K562 (cell line): ENCODE data around the gene CD24.
"Not testable (repeated sequence)": the region's sequence is repeated elsewhere in the genome, so short reads cannot be mapped to it uniquely, and the experiment has no call there.

ENCODE experiments used
- TF ChIP-seq, protein P1 (sequence below): sonication (generic); formaldehyde crosslinking; IDR thresholded peaks from 2 replicates; pipeline ENCODE4 v1.8.0; 2022; ENCODE audit warnings: mild to moderate bottlenecking, missing genetic modification reagents
- TF ChIP-seq, protein P2 (sequence below), 3 experiments: fragments of 200-800 bp in 1 of 3; fragments of 250-450 bp in 1 of 3; fragments of 450-650 bp in 1 of 3; sonication (Bioruptor Pico) in 1 of 3; sonication (Bioruptor generic) in 1 of 3; formaldehyde crosslinking in 1 of 3; IDR thresholded peaks; 2 replicates each; pipeline versions ENCODE4 v1.6.1 to v1.8.0; 2016 to 2022; ENCODE audit warnings: mild to moderate bottlenecking in 2 of 3, missing genetic modification characterization in 2 of 3, missing compliant biosample characterization in 1 of 3, moderate library complexity in 1 of 3

DNA sequence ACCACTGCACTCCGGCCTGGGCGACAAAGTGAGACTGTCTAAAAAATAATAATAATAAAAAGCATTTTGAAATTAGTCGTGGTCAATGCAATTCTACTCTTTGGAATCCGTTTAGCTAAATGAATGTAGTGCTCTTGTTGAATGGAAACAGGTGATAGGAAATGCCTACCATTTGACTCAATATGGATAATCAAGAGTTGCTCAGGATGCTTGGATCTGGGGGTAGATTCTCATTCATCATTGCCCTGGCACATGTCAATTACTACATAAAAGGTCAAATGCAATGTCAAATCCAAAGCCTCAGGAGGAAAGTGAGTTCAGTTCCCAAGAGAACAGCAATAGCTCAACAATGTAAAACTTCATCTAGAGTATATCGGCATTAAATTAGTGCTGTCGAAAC is 3.8 kb downstream of the CD24 start:
- TF ChIP-seq, protein P1, sequence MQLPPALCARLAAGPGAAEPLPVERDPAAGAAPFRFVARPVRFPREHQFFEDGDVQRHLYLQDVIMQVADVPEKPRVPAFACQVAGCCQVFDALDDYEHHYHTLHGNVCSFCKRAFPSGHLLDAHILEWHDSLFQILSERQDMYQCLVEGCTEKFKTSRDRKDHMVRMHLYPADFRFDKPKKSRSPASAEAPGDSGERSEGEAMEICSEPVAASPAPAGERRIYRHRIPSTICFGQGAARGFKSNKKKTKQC (CRISPR knock-in tag), result not testable (repeated sequence)
- TF ChIP-seq, protein P2, sequence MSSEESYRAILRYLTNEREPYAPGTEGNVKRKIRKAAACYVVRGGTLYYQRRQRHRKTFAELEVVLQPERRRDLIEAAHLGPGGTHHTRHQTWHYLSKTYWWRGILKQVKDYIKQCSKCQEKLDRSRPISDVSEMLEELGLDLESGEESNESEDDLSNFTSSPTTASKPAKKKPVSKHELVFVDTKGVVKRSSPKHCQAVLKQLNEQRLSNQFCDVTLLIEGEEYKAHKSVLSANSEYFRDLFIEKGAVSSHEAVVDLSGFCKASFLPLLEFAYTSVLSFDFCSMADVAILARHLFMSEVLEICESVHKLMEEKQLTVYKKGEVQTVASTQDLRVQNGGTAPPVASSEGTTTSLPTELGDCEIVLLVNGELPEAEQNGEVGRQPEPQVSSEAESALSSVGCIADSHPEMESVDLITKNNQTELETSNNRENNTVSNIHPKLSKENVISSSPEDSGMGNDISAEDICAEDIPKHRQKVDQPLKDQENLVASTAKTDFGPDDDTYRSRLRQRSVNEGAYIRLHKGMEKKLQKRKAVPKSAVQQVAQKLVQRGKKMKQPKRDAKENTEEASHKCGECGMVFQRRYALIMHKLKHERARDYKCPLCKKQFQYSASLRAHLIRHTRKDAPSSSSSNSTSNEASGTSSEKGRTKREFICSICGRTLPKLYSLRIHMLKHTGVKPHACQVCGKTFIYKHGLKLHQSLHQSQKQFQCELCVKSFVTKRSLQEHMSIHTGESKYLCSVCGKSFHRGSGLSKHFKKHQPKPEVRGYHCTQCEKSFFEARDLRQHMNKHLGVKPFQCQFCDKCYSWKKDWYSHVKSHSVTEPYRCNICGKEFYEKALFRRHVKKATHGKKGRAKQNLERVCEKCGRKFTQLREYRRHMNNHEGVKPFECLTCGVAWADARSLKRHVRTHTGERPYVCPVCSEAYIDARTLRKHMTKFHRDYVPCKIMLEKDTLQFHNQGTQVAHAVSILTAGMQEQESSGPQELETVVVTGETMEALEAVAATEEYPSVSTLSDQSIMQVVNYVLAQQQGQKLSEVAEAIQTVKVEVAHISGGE (CRISPR knock-in tag; IDR thresholded peaks at IDR 0.05), result not testable (repeated sequence)
